HepG2 (cell line): Measurements from ENCODE around the gene ZBTB32. TPM values are rescaled to one million over a fixed set of nuclear protein-coding genes. Genes with fewer than 3 reads are reported as not detected.

Experiments used
- CBFB ChIP-seq: sonication (generic); formaldehyde crosslinking; IDR thresholded peaks from 2 replicates; pipeline ENCODE4 v1.4.0; 2020; ENCODE audit warnings: missing genetic modification reagents
- HMG20B ChIP-seq: conservative IDR thresholded peaks from 2 replicates; pipeline ENCODE4 v1.6.1; 2016; ENCODE audit warnings: missing genetic modification reagents, missing compliant biosample characterization
- MED8 ChIP-seq: sonication (generic); formaldehyde crosslinking; IDR thresholded peaks from 2 replicates; pipeline ENCODE4 v1.8.1; 2023; ENCODE audit warnings: mild to moderate bottlenecking, missing genetic modification reagents; ENCODE audit not compliant: insufficient replicate concordance
- NKX3-1 ChIP-seq: sonication (generic); formaldehyde crosslinking; IDR thresholded peaks from 2 replicates; pipeline ENCODE4 v1.5.0; 2020; ENCODE audit warnings: missing genetic modification reagents
- TEAD2 ChIP-seq: sonication (generic); formaldehyde crosslinking; IDR thresholded peaks from 2 replicates; pipeline ENCODE4 v1.9.0; 2021; ENCODE audit warnings: missing genetic modification reagents
- ZFP82 ChIP-seq: sonication (generic); formaldehyde crosslinking; IDR thresholded peaks from 2 replicates; pipeline ENCODE4 v1.5.1; 2020; ENCODE audit warnings: mild to moderate bottlenecking, missing genetic modification reagents, borderline replicate concordance
- ZNF253 ChIP-seq: sonication (generic); formaldehyde crosslinking; IDR thresholded peaks from 2 replicates; pipeline ENCODE4 v1.8.0; 2022; ENCODE audit warnings: mild to moderate bottlenecking, missing genetic modification reagents, borderline replicate concordance
- ZNF496 ChIP-seq: sonication (generic); formaldehyde crosslinking; IDR thresholded peaks from 2 replicates; pipeline ENCODE4 v1.8.1; 2023; ENCODE audit warnings: mild to moderate bottlenecking, moderate library complexity, missing genetic modification reagents; ENCODE audit not compliant: insufficient replicate concordance
- polyA plus RNA-seq, 8 experiments: library from polyadenylated mRNA; depleted of rRNA in 3 of 8; stranded (reverse) in 7 of 8; unstranded in 1 of 8; fragments of >200 nt; fragmentation: Illumina TruSeq in 4 of 8; extraction: Trizol in 4 of 8; gene quantifications; 2 replicates each; pipeline versions ENCODE4 v1.2.1 to v1.2.3, GENCODE V29; 2011 to 2016; ENCODE audit warnings: low read depth in 4 of 8, missing spikeins in 1 of 8, mixed read lengths in 1 of 8; ENCODE audit not compliant: insufficient read depth in 1 of 8
- total RNA-seq, 5 experiments: library from RNA; depleted of rRNA; stranded (reverse); fragments of >200 nt; fragmentation: Illumina TruSeq; extraction: Trizol; gene quantifications; 2 replicates each; pipeline ENCODE4 v1.2.3, GENCODE V29; 2016; ENCODE audit warnings: low read depth in 1 of 5
- TF ChIP-seq, protein P1 (sequence below): sonication (generic); formaldehyde crosslinking; IDR thresholded peaks from 2 replicates; pipeline ENCODE4 v1.4.0; 2020; ENCODE audit warnings: missing genetic modification reagents
- TF ChIP-seq, protein P2 (sequence below): sonication (generic); formaldehyde crosslinking; IDR thresholded peaks from 2 replicates; pipeline ENCODE4 v1.4.0; 2020; ENCODE audit warnings: missing genetic modification reagents
- TF ChIP-seq, protein P3 (sequence below): sonication (generic); formaldehyde crosslinking; IDR thresholded peaks from 2 replicates; pipeline ENCODE4 v1.4.0; 2020; ENCODE audit warnings: missing genetic modification reagents, borderline replicate concordance
- TF ChIP-seq, protein P4 (sequence below): sonication (generic); formaldehyde crosslinking; IDR thresholded peaks from 2 replicates; pipeline ENCODE4 v1.4.0; 2020; ENCODE audit warnings: missing genetic modification reagents

The ZBTB32 gene
- total and polyA plus RNA-seq, 2 of the 13 experiments (the other 11 are each of a cell fraction or from before 2014, with no cell fraction given) = not detected

DNA sequence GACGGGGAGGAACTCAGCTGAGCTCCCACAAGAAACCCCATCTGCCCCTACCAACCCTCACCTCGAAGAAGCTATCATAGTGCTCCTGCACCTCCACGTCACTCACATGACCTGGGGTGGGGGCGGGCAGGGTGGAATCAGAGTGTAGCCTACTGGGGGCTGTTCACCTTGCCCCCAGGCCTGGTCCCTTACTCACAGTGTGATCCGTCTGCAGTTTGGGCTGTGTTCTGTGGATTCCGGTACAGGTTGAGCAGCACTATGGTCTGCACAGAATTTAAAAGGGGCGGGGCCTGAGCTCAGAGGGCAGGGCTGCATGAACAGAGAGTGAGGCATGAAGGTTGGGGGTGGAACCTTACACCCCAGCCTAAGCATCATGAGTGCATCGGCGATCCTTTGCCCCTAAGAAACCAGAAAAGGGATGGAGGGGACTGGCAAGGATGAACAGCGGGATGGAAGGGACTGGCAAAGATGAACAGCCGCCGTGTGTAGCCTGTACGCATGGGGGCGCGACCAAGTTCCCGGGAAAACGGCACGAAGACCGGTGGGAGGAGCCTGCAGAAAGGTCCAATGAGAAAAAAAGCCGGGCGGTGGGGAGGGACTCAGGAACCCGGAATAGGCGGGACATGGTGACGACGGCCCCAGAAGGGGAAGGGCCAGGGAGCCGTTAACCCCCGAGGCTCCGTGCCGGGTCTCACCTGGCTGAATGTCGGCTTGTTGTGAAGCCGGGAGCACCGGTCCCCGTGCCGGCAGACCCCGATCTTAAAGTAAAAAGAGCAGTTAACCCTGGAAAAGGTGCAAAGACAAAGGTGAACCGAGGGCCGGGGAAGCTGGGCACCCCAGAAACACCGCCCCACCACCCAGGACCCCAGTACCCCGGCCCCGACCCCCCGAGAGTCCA, 40.3 kb downstream of the ZBTB32 start (continued):
- TF ChIP-seq, protein P1, sequence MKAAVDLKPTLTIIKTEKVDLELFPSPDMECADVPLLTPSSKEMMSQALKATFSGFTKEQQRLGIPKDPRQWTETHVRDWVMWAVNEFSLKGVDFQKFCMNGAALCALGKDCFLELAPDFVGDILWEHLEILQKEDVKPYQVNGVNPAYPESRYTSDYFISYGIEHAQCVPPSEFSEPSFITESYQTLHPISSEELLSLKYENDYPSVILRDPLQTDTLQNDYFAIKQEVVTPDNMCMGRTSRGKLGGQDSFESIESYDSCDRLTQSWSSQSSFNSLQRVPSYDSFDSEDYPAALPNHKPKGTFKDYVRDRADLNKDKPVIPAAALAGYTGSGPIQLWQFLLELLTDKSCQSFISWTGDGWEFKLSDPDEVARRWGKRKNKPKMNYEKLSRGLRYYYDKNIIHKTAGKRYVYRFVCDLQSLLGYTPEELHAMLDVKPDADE (CRISPR knock-in tag) = no peak
- TF ChIP-seq, protein P2, sequence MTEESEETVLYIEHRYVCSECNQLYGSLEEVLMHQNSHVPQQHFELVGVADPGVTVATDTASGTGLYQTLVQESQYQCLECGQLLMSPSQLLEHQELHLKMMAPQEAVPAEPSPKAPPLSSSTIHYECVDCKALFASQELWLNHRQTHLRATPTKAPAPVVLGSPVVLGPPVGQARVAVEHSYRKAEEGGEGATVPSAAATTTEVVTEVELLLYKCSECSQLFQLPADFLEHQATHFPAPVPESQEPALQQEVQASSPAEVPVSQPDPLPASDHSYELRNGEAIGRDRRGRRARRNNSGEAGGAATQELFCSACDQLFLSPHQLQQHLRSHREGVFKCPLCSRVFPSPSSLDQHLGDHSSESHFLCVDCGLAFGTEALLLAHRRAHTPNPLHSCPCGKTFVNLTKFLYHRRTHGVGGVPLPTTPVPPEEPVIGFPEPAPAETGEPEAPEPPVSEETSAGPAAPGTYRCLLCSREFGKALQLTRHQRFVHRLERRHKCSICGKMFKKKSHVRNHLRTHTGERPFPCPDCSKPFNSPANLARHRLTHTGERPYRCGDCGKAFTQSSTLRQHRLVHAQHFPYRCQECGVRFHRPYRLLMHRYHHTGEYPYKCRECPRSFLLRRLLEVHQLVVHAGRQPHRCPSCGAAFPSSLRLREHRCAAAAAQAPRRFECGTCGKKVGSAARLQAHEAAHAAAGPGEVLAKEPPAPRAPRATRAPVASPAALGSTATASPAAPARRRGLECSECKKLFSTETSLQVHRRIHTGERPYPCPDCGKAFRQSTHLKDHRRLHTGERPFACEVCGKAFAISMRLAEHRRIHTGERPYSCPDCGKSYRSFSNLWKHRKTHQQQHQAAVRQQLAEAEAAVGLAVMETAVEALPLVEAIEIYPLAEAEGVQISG (CRISPR knock-in tag) = peak; percentile 64
- no peak for TF ChIP-seq CBFB
- no peak for TF ChIP-seq ZFP82 (CRISPR knock-in tag)
- TF ChIP-seq TEAD2 (CRISPR knock-in tag) = no peak
- no peak for TF ChIP-seq NKX3-1
- no peak for TF ChIP-seq ZNF253 (CRISPR knock-in tag)
- TF ChIP-seq, protein P3, sequence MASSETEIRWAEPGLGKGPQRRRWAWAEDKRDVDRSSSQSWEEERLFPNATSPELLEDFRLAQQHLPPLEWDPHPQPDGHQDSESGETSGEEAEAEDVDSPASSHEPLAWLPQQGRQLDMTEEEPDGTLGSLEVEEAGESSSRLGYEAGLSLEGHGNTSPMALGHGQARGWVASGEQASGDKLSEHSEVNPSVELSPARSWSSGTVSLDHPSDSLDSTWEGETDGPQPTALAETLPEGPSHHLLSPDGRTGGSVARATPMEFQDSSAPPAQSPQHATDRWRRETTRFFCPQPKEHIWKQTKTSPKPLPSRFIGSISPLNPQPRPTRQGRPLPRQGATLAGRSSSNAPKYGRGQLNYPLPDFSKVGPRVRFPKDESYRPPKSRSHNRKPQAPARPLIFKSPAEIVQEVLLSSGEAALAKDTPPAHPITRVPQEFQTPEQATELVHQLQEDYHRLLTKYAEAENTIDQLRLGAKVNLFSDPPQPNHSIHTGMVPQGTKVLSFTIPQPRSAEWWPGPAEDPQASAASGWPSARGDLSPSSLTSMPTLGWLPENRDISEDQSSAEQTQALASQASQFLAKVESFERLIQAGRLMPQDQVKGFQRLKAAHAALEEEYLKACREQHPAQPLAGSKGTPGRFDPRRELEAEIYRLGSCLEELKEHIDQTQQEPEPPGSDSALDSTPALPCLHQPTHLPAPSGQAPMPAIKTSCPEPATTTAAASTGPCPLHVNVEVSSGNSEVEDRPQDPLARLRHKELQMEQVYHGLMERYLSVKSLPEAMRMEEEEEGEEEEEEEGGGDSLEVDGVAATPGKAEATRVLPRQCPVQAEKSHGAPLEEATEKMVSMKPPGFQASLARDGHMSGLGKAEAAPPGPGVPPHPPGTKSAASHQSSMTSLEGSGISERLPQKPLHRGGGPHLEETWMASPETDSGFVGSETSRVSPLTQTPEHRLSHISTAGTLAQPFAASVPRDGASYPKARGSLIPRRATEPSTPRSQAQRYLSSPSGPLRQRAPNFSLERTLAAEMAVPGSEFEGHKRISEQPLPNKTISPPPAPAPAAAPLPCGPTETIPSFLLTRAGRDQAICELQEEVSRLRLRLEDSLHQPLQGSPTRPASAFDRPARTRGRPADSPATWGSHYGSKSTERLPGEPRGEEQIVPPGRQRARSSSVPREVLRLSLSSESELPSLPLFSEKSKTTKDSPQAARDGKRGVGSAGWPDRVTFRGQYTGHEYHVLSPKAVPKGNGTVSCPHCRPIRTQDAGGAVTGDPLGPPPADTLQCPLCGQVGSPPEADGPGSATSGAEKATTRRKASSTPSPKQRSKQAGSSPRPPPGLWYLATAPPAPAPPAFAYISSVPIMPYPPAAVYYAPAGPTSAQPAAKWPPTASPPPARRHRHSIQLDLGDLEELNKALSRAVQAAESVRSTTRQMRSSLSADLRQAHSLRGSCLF (CRISPR knock-in tag) = no peak
- no peak for TF ChIP-seq HMG20B (CRISPR knock-in tag)
- TF ChIP-seq, protein P4, sequence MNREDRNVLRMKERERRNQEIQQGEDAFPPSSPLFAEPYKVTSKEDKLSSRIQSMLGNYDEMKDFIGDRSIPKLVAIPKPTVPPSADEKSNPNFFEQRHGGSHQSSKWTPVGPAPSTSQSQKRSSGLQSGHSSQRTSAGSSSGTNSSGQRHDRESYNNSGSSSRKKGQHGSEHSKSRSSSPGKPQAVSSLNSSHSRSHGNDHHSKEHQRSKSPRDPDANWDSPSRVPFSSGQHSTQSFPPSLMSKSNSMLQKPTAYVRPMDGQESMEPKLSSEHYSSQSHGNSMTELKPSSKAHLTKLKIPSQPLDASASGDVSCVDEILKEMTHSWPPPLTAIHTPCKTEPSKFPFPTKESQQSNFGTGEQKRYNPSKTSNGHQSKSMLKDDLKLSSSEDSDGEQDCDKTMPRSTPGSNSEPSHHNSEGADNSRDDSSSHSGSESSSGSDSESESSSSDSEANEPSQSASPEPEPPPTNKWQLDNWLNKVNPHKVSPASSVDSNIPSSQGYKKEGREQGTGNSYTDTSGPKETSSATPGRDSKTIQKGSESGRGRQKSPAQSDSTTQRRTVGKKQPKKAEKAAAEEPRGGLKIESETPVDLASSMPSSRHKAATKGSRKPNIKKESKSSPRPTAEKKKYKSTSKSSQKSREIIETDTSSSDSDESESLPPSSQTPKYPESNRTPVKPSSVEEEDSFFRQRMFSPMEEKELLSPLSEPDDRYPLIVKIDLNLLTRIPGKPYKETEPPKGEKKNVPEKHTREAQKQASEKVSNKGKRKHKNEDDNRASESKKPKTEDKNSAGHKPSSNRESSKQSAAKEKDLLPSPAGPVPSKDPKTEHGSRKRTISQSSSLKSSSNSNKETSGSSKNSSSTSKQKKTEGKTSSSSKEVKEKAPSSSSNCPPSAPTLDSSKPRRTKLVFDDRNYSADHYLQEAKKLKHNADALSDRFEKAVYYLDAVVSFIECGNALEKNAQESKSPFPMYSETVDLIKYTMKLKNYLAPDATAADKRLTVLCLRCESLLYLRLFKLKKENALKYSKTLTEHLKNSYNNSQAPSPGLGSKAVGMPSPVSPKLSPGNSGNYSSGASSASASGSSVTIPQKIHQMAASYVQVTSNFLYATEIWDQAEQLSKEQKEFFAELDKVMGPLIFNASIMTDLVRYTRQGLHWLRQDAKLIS (CRISPR knock-in tag) = no peak
- TF ChIP-seq ZNF496 (CRISPR knock-in tag) = no peak
- TF ChIP-seq MED8 = no peak
